ENCODE results near the gene TCEAL6. TPM values are rescaled to one million over a fixed set of nuclear protein-coding genes. Genes with fewer than 3 reads are reported as not detected.

TCEAL6 gene
- total RNA-seq, 1 experiment from 2014 or later = not detected

Other genes starting within 250 kb of the TCEAL6 start
- not detected in 2 replicates for gene ZMAT1, start 210.5 kb downstream of the TCEAL6 start, total RNA-seq (2014; rRNA removed; shearing (Covaris generic); ENCODE audit: low replicate concordance)
- gene TCEAL2, start 16.8 kb downstream of the TCEAL6 start, total RNA-seq (2014; rRNA removed; shearing (Covaris generic); ENCODE audit: low replicate concordance) = not detected in 2 replicates
- gene BEX5, start 13.5 kb upstream of the TCEAL6 start, total RNA-seq (2014; rRNA removed; shearing (Covaris generic); ENCODE audit: low replicate concordance) = not detected in 2 replicates
- gene TCP11X1, start 72.8 kb upstream of the TCEAL6 start, total RNA-seq (2014; rRNA removed; shearing (Covaris generic); ENCODE audit: low replicate concordance) = not detected in 2 replicates
- gene NXF2, start 104.7 kb upstream of the TCEAL6 start, total RNA-seq (2014; rRNA removed; shearing (Covaris generic); ENCODE audit: low replicate concordance) = not detected in 2 replicates